ENCODE results near the gene PADI2. TPM values are rescaled to one million over a fixed set of nuclear protein-coding genes. Genes with fewer than 3 reads are reported as not detected.

PADI2 gene
- total RNA-seq, 1 experiment from 2014 or later, result 14.0 TPM

- Histone ChIP-seq H3F3A (ENCODE audit: insufficient read depth, low read depth) (no peaks in the 10 kb centered on the region), H2AFZ (no peak overlapping the region), H4K20me1 (ENCODE audit: insufficient read depth) (no peaks in the 10 kb centered on the region), H3K9me2 (ENCODE audit: insufficient read depth) (no peaks in the 10 kb centered on the region), H3K4me1 (replicated peaks; ENCODE audit: insufficient read depth) (no peaks in the 10 kb centered on the region), H3K9me3 (ENCODE audit: insufficient read depth, low read depth) (no peaks in the 10 kb centered on the region), H3K27me3 (ENCODE audit: insufficient read depth, low read depth) (no peaks in the 10 kb centered on the region), H3K36me3 (ENCODE audit: low read depth) (no peaks in the 10 kb centered on the region), H3K4me3 (no peak overlapping the region), H3K79me2 (ENCODE audit: low read depth) (no peaks in the 10 kb centered on the region), H3K27ac (no peak overlapping the region), H3K4me2 (no peak overlapping the region)
- TF ChIP-seq EZH2 (IDR thresholded peaks at IDR 0.05; ENCODE audit: low read depth) (no peak), CTCF (conservative IDR thresholded peaks at IDR 0.05) (no peak)
- CTCF ChIA-PET, result interaction anchor here (0.6 kb wide), 1 partner anchor 448 kb away, joined by 10 read pairs; no protein-coding TSS in a partner anchor
- intact Hi-C loops (cut with micrococcal nuclease; ENCODE audit: unreplicated experiment), result no loop called here
- POLR2A ChIA-PET (ENCODE audit: unreplicated experiment), result interaction anchor here (0.6 kb wide), 1 partner anchor 306 kb away, joined by 3 read pairs; no protein-coding TSS in a partner anchor
- no TSS peak for BruUV-seq (replicated peaks)
- no peak for DNase-seq
Observed at GRCh38 chr1:17089506-17089905, 29.7 kb downstream of the PADI2 start.

GRCh38 chr1:17086751-17087150 is 32.5 kb downstream of the PADI2 start:
- Histone ChIP-seq H3K9me3 (ENCODE audit: insufficient read depth, low read depth) (no peaks in the 10 kb centered on the region), H3K27me3 (ENCODE audit: insufficient read depth, low read depth) (no peaks in the 10 kb centered on the region), H3K4me2 (no peak overlapping the region), H4K20me1 (ENCODE audit: insufficient read depth) (no peaks in the 10 kb centered on the region), H3K4me1 (replicated peaks; ENCODE audit: insufficient read depth) (no peaks in the 10 kb centered on the region), H3K9me2 (ENCODE audit: insufficient read depth) (no peaks in the 10 kb centered on the region), H3K4me3 (no peak overlapping the region), H3K27ac (no peak overlapping the region), H3F3A (ENCODE audit: insufficient read depth, low read depth) (no peaks in the 10 kb centered on the region), H2AFZ (no peak overlapping the region), H3K79me2 (ENCODE audit: low read depth) (no peaks in the 10 kb centered on the region), H3K36me3 (ENCODE audit: low read depth) (no peaks in the 10 kb centered on the region)
- DNase-seq, result no peak
- ChIA-PET POLR2A (ENCODE audit: unreplicated experiment) (no interaction called here), CTCF (no interaction called here)
- BruUV-seq (replicated peaks), result no TSS peak
- no peak for TF ChIP-seq CTCF (conservative IDR thresholded peaks at IDR 0.05)
- no peak for TF ChIP-seq EZH2 (IDR thresholded peaks at IDR 0.05; ENCODE audit: low read depth)
- intact Hi-C loops (cut with micrococcal nuclease; ENCODE audit: unreplicated experiment), result no loop called here

- no TSS peak for BruUV-seq (replicated peaks)
- Histone ChIP-seq H3K4me1 (replicated peaks; ENCODE audit: insufficient read depth) (no peaks in the 10 kb centered on the region), H3F3A (ENCODE audit: insufficient read depth, low read depth) (no peaks in the 10 kb centered on the region), H3K9me3 (ENCODE audit: insufficient read depth, low read depth) (no peaks in the 10 kb centered on the region), H3K4me2 (no peak overlapping the region), H2AFZ (no peak overlapping the region), H3K36me3 (ENCODE audit: low read depth) (no peaks in the 10 kb centered on the region), H4K20me1 (ENCODE audit: insufficient read depth) (no peaks in the 10 kb centered on the region), H3K4me3 (no peak overlapping the region), H3K79me2 (ENCODE audit: low read depth) (no peaks in the 10 kb centered on the region), H3K9me2 (ENCODE audit: insufficient read depth) (no peaks in the 10 kb centered on the region), H3K27ac (no peak overlapping the region), H3K27me3 (ENCODE audit: insufficient read depth, low read depth) (no peaks in the 10 kb centered on the region)
- POLR2A ChIA-PET (ENCODE audit: unreplicated experiment), result no interaction called here
- CTCF ChIA-PET, result no interaction called here
- DNase-seq, result no peak
- intact Hi-C loops (cut with micrococcal nuclease; ENCODE audit: unreplicated experiment), result no loop called here
- no peak for TF ChIP-seq EZH2 (IDR thresholded peaks at IDR 0.05; ENCODE audit: low read depth)
- TF ChIP-seq CTCF (conservative IDR thresholded peaks at IDR 0.05), result no peak
Observed at GRCh38 chr1:17084787-17085186, 34.5 kb downstream of the PADI2 start.

Data from PC-9 (cell line).